Stimulated activated CD8-positive, alpha-beta memory T cell treated with anti-CD3 and anti-CD28 coated beads, Interleukin-4, amount 100 ng/mL, for 4 hours (primary cell): ENCODE measurements around the gene SLC39A9.
"Not testable (repeated sequence)": the region's sequence is repeated elsewhere in the genome, so short reads cannot be mapped to it uniquely, and the experiment has no call there.

Source experiments
- DNase-seq, 2 donors: peaks; one replicate each; pipeline ENCODE4 v3.0.0-alpha.2; 2020; ENCODE audit warnings: low read depth in 2 of 2, low spot score in 1 of 2

SLC39A9 gene

DNA sequence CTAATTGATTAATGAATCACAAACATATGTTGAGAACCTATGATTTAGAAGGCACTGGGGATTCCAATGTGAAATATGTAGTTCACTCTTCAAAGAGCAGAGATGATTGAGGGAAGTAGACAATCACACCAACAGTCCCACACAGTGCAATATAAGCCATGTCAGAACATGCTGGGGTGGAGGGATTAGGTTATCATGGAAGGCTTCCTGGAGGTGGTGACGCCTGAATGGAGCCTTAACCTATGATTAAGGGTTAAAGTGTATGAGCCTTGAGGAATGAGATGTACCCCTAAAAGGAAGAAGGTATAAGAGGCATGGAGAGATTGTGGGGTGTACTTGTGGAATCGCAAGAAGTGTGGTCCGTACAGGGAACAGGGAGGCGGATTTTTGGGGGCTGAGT lies 31.7 kb upstream of the SLC39A9 start:
- no peak for DNase-seq

DNA sequence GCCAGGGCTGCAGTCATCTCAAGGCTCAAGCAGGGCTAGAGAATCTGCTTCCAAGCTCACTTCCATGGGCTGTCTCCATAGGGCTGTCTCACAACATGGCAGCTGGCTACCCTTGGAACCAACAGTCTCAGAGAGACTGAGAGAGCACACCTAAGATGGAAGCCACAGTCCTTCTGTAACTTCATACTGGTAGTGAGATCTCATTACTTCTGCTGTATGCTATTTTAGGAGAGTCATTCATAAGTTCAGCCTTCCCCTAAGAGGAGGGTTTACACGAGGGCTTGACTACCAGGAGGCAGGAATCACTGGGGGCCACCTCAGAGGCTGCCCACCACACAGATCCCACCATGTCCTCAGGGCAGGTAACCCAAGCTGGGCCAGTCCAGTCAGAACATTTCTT lies 30.1 kb upstream of the SLC39A9 start:
- no peak for DNase-seq

DNA sequence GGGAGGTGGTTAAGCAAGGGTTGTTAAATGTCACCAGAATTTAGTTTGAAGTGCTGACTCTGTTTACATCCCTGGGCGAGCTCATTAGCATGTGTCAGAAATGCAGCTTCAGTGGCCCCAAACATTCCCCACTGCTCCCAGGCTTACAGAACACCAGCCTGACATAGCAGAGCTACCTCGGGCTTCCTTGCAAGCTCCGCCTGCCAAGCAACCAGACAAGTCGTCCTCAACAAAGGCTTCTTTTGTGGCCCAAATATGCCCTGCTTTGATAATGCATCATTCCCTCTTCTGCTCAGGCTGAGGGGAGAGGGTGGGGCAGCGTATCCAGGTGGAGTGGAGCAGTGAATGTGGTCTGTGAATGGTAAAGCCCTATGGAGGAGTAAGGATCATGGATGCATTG lies 28.4 kb upstream of the SLC39A9 start:
- DNase-seq, result no peak

DNA sequence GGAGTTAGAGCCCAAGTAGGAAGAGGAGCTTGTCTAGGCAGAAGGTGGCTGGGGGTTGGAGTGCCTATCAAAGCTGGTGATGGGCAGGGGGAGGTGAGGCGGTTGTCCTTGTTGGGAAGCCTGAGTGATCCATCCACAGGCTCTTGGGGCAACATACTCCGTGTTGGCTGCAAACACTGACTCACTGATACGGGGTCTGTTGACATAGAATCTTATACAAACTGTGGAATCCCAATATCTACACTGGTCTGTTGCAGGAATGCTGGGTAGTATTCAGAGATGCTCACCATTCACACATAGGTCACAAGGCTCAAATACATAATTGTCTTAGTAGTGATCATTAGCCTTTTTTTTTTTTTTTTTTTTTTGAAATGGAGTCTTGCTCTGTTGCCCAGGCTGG lies 26.3 kb upstream of the SLC39A9 start:
- DNase-seq, result no peak

DNA sequence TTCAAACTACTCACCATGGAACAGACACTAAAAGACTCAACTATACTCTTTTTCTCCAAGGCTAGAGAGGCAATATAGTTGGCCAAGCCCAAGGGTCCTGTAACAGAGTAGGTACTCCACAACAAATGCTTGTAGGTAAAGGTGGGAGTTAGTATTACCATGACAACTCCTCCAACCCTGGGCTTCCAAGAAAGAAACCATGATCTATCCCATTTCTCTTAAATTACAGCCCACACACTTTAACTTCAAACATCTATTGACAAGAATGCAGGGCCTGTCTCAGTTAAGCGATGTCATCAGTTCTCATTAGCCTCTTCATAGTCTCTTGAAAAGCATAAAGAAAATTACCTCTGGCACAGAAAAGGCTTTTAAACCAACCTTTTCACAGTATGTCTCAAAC lies 25.4 kb upstream of the SLC39A9 start:
- no peak for DNase-seq

DNA sequence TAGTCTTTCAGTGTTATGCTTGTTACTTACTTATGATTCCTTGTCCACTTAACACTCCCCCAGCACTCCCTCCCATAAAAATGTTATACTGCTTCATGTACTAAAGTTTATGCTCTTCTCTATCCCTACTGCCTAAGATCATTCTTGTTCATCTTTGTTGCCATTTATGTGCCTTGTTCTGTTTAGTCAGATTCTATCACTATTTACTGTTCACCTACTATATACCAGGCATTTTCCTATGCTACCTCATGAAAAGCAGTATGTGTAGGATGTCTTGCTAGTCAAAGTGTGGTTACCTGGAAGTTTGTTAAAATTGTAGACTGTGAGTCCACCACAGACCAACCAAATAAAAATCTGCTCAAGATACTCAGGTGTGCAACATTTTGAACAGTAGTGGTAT lies 24.3 kb upstream of the SLC39A9 start:
- no peak for DNase-seq

DNA sequence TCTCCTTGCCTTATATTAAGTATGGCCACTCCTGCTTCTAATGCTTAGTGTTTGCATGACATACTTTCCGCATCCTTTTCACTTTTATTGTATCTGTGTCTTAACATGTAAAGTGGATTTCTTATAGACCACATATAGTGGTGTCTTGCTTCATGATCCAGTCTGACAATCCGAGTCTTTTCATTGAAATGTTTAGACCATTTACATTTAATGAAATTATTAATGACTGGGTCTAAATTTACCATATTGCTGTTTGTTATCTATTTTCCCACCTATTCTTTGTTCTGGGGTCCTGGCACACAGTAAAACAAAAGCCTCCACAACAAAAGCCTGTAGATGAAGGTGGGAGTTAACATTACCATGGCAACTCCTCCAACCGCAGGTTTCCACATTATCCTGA lies 23.3 kb upstream of the SLC39A9 start:
- DNase-seq, result no peak

DNA sequence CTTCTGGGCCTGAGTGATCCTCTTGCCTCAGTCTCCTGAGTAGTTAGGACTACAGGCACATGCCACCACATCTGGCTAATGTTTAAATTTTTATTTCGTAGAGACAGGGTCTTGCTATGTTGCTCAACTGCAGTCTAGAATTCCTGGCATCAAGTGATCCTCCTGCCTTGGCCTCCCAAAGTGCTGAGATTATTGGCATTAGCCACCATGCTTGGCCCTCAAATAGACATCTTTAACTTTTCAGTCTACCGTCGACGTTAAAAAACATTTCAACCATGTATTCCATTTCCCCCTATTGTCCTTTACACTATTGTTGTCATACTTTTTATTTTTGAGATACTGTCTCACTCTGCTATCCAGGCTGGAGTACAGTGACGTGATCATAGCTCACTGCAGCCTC lies 22.8 kb upstream of the SLC39A9 start:
- no peak for DNase-seq

DNA sequence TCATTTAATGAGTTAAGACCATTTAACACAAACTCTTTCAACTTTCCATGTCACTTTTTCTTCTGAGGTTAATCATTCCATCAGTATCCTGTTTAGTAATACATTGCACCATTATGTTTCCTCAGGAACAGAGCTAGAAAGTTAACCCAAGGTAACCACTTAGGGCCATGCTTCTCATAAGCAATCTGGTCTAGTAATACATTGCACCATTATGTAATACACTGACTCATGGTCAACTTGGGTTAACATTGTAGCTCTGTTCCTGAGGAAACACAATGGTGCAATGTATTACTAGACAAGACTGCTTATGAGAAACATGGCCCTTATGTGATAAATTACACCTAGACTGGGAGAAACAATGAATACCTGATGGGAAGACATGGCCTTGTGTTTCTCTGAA lies 22.1 kb upstream of the SLC39A9 start:
- no peak for DNase-seq

DNA sequence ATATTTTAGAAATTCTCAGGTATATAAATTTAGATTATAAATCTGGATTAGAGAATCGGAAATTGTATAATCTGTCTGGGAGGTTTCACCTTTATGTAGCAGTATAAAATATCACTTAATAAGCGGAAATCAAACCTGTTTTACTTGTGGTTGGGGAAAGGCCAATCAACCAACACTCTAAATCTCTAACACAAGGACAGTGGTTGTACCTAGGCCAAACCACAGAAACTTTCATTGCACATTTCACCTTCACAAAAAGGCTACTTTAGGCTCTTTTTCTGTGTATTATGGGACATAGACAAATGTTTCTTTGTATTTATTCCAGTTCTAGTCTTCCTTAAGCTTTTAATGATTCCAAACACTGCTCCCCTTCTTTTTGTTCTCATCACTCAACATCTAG lies 20.2 kb upstream of the SLC39A9 start:
- DNase-seq, result no peak

DNA sequence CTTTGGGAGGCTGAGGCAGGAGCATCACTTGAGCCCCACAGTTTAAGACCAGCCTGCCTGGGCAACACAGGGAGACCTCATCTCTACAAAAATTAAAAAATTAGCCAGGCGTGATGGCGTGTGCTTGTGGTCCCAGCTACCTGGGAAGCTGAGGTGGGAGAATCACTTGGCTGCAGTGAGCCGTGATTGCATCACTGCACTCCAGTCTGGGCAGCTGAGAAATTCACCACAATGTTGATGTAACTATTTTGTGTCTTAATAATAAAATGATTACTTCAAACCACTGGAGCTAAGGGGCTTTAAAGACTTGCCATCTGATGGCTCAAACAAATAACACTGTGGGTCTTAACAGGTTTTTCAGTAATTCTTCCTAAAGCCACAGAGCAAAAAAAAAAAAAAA lies 11.2 kb upstream of the SLC39A9 start:
- no peak for DNase-seq

DNA sequence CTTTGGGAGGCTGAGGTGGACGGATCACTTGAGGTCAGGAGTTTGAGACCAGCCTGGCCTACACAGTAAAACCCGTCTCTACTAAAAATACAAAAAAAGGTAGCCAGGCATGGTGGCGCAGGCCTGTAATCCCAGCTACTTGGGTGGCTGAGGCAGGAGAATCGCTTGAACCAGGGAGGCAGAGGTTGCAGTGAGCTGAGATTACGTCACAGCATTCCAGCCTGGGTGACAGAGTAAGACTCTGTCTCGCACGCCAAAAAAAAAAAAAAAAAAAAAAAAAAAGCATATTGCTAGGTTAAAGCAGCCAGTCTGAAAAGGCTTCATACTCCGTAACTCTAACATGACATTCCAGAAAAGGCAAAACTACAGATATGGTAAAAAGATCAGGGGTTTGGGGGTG lies 7.1 kb upstream of the SLC39A9 start:
- not testable (repeated sequence) for DNase-seq

DNA sequence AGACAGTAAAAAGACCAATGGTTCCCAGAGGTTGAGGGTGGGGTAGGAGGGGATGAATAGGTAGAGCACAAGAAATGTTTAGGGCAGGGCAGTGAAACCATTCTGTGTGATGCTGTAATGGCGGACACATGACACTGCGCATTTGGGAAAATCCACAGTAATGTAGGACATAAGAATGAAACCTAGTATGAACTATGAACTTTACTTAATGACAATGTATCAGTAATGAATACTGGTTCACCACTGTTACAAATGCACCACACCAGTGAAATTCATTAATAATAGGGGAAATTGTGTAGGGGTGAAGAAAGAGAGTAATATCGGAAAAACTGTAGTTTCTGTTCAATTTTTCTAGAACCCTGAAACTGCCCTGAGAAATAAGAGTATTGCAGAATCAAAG lies 6.0 kb upstream of the SLC39A9 start:
- no peak for DNase-seq

DNA sequence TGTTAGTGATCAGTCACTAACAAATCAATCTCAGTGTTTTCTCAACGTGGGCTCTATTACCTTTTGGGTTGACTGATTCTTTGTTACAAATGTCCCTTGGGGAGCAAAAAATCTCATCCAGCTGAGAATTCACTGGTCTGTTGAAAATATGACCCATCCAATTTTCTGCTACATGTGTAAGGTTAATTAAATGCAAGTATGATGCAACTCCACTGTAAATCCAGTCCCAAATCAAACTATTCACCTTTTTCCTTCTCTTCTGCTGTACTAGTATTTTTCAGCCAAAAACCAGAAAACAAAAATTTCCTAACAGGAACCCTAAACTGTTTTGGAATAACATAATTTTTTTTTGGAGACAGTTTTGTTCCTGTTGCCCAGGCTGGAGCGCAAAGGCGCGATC lies 2.6 kb upstream of the SLC39A9 start:
- DNase-seq, result no peak

DNA sequence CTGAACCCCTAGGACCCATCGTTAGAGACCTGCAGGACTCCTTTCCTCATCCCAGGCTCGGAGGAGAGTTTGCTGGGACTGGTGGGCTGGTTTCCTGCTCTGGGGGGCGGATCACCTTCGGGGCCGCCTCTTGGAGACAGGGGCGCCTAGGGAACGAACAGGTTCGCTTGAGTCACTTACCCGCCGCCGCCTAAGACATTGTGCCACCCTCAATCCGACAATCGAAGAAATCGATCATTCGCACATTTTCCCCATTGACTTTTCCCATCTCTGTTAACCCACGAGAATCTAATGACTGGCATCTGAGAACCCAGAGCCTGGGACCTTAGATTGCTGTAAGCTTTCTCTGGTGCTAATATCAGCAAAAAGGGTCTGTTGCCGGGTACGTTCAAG lies 322 bp downstream of the SLC39A9 start:
- DNase-seq, result no peak

DNA sequence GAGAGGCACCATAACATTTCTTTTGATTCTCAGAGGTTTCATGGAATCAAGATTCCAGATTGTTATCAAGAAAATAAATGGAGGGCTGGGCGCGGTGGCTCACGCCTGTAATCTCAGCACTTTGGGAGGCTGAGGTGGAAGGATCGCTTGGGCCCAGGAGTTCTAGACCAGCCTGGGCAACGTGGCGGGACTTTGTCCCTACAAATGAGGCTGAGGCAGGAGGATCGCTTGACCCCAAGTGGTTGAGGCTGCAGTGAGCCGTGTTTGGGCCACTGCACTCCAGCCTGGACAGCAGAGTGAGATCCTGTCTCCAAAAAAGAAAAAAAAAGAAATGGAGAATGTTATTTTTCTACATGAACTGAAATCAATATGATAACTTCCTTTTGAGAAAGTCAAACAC lies 1.3 kb downstream of the SLC39A9 start:
- no peak for DNase-seq

DNA sequence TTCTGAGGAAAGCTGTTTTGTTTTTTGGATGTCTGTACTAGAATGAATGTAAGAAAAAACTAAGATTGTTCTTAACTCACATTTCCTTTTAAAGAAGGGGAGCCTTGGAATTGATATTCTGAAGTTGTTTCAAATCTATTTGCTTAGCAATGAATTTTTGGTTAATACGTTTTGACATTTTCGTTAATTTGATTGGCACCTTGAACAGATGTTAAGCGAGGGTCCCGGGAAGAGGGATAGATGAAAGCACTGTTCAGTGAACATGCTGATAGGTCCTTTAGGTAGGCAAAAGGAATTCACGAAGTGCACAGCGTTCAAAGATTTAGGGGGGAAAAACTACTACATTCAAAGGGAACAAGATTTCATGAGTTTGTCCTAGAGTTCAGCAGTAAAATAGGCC lies 1.7 kb downstream of the SLC39A9 start:
- DNase-seq, result no peak

DNA sequence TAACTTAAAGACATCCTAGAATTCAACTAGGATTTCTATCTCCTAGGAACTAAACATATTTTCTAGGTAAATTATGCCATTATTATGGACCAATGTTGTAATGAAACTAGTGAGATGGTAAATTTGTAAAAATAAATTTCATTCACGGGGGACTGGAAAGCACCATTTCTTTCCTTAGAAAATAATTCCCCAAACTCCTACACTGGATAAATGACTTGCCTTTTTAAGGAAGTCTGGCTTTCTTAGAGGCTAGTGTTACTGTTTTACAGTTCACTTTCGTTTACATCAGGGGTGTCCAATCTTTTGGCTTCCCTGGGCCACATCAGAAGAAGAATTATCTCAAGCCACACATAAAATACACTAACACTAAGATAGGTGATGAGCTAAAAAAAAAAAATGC lies 3.3 kb downstream of the SLC39A9 start:
- no peak for DNase-seq

DNA sequence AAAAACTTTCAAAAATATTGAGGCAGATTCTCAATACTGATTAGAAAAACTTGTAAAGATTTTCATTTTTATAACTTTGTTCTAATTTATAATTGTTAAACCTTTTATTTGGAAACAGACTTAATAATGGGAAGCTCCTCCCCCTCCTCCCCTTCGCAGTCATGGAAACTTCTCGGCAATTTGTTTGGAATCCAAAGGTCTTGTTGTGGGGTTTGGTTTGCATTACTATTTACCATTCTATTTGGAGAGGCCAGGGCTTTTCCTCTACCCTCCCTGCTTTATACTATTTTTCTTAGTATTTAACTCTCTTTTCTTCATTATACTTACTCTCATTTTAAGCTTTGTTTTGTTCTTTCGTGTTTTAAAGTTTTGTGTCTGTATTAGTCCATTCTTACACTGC lies 6.0 kb downstream of the SLC39A9 start:
- no peak for DNase-seq

DNA sequence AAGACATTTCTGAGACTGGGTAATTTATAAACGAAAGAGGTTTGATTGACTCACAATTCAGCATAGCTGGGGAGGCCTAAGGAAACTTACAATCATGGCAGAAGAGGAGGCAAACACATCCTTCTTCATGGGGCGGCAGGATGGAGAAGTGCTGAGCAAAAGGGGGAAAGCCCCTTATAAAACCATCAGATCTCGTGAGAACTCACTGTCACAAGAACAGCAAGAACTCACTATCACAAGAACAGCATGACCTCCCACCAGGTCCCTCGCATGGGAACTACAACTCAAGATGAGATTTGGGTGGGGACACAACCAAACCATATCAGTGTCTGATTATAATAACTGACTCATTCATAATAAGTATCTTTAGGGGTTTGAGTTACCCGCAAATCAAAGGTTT lies 6.4 kb downstream of the SLC39A9 start:
- no peak for DNase-seq

DNA sequence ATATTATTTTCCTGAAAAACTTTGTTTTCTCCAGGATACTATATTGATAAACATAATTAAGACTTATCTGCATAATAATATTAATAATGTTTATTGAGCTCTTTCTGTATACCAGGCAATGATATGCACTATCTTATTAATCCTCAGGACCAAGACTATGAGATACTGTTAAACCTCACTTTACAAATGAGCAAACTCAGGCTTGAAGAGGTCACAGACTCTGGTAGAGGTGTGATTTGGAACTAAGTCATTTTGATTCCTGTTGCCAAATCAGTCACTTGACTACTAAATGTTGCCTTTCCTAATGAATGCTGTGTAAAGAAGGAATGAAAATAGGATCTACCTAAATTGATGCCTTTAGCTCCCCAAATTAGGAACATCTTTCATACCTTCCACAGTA lies 7.3 kb downstream of the SLC39A9 start:
- DNase-seq, result no peak

DNA sequence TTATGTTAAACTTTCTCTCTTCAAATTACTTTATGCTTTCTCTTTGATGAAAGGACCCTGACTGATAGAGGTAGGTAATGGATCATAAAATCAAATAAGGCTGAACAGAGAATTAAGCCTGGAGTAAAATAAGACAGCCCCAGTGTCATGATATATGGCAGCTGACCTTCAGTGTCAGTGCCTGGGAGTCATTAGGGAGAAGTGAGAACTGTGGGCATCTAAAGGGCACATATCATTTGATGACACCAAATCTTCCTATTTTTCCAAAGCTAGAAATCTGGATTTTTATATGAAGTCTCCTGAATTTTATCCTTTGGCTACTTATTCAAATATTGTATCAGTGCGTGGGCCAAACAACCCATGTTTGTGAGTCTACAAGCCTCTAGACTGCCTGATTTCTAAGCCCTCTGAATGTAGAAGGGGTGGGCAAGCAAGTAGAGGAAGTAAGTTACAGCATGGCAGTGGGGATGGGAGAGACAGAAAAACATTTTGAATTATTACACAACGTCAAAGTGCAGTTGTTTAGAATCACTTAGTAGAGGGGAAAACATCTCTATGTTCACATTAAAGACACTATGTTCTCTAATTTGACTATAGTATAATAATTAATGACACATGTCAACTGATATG lies 10.0 kb downstream of the SLC39A9 start:
- no peak for DNase-seq

DNA sequence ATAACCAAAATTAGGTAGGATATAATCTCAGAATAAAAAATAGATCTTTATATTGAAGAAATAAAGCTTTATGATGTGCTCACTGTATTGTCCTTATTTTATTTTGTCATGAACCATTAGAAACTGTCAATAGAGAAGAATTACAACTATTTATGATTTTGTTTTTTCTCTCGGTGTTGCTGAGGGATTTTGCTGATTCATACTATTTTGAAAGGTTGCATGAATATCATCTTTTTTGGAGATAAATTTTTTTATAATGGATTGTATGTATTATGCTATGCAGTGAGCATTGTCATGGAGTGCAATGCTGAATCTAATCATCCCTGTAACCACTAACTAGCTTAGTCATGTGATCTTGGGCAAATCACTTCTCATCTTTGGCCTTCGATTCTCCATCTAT lies 15.0 kb downstream of the SLC39A9 start:
- no peak for DNase-seq

DNA sequence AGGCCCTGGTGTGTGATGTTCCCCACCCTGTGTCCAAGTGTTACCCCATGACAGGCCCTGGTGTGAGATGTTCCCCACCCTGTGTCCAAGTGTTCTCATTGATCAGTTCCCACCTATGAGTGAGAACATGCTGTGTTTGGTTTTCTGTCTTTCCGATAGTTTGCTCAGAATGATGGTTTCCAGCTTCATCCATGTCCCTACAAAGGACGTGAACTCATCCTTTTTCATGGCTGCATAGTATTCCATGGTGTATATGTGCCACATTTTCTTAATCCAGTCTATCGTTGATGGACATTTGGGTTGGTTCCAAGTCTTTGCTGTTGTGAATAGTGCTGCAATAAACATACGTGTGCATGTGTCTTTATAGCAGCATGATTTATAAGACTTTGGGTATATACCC lies 17.6 kb downstream of the SLC39A9 start:
- DNase-seq, result not testable (repeated sequence)
